ENCODE measurements around the gene TMC7.

DNA sequence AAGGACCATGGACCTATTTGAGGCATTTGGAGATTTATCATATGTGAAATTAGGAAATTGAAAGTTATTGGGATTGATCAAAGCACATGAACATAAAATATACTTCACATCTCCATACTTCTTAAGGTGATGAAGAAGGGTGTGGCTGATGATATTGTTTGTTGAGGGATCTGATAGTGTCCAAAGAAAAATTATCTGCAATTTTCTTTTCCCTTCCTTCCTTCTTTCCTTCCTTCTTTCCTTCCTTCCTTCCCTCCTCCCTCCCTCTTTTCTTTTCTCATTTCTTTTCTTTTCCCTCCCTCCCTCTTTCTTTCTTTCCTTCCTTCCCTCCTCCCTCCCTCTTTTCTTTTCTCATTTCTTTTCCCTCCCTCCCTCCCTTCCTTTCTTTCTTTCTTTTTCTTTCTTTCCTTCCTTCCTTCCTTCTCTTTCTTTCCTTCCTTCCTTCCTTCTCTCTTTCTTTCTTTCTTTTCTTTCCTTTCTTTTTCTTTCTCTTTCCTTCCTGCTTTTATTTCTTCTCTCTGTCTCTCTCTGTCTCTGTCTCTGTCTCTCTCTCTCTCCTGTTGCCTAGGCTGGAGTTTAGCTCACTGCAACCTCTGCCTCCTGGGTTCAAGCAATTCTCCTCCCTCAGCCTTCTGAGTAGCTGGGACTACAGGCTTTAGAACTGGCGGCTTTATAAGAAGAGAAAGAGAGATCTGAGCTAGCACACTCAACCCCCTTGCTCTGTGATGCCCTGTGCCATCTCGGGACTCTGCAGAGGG lies 109.1 kb downstream of the TMC7 start:
- TF ChIP-seq, protein P1, sequence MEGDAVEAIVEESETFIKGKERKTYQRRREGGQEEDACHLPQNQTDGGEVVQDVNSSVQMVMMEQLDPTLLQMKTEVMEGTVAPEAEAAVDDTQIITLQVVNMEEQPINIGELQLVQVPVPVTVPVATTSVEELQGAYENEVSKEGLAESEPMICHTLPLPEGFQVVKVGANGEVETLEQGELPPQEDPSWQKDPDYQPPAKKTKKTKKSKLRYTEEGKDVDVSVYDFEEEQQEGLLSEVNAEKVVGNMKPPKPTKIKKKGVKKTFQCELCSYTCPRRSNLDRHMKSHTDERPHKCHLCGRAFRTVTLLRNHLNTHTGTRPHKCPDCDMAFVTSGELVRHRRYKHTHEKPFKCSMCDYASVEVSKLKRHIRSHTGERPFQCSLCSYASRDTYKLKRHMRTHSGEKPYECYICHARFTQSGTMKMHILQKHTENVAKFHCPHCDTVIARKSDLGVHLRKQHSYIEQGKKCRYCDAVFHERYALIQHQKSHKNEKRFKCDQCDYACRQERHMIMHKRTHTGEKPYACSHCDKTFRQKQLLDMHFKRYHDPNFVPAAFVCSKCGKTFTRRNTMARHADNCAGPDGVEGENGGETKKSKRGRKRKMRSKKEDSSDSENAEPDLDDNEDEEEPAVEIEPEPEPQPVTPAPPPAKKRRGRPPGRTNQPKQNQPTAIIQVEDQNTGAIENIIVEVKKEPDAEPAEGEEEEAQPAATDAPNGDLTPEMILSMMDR (conservative IDR thresholded peaks at IDR 0.05): no peak
- no peak for TF ChIP-seq EZH2 (IDR thresholded peaks at IDR 0.05; ENCODE audit: low read depth)

All from PC-9 (cell line).